HepG2 (cell line): Measurements from ENCODE around the gene KRCC1. TPM values are rescaled to one million over a fixed set of nuclear protein-coding genes. Genes with fewer than 3 reads are reported as not detected.

Source experiments
- ATAC-seq: fragments of 200-7000 bp; cut with Tn5 transposase; 3 replicates; pipeline ENCODE4 v1.9.1; 2020; ENCODE audit warnings: mild to moderate bottlenecking, moderate library complexity
- BruUV-seq: library from RNA; stranded (reverse); fragments of 400-500 nt; replicated peaks from 2 replicates; lab custom pipeline; 2021; lab: Mats Ljungman, UMichigan
- CTCF ChIA-PET: fragments of 300-600 bp; formaldehyde crosslinking; extraction: SDS; loops from one replicate; lab custom pipeline; 2021; ENCODE audit warnings: low total read pairs, inconsistent platforms, low intra/inter-chr PET ratio; lab: Yijun Ruan, JAX
- POLR2A ChIA-PET: fragments of 350-600 bp; sonication (Branson Sonifier 250); formaldehyde crosslinking; loops from one replicate; lab custom pipeline; 2020; ENCODE audit warnings: antibody characterized with exemption, inconsistent platforms; lab: Yijun Ruan, JAX
- DNase-seq: peaks from one replicate; pipeline ENCODE4 v3.0.0-alpha.2; 2015; ENCODE audit warnings: low spot score
- FAIRE-seq: peaks from 3 replicates; lab custom pipeline; 2011; peaks lifted over from hg19 to GRCh38; lab: Jason Lieb, UNC
- H2AFZ ChIP-seq: one replicate; pipeline ENCODE4 v1.6.1; 2011; ENCODE audit warnings: low read length, inconsistent platforms
- H3K27ac ChIP-seq: fragments of 300-600 bp; 3 replicates; pipeline ENCODE4 v1.8.0; 2011; ENCODE audit warnings: mixed run types, mild to moderate bottlenecking, mixed read lengths, low read length, inconsistent platforms; ENCODE audit not compliant: insufficient read depth; ENCODE audit errors: extremely low read length
- H3K27me3 ChIP-seq, 2 experiments: fragments of 200-600 bp in 1 of 2; 2 replicates in 1 of 2; 3 replicates in 1 of 2; pipeline versions ENCODE4 v1.6.0 to v1.8.0; 2011; ENCODE audit warnings: low read length in 2 of 2, mild to moderate bottlenecking in 2 of 2, moderate library complexity in 2 of 2, inconsistent platforms in 1 of 2; ENCODE audit not compliant: insufficient read depth in 2 of 2, control insufficient read depth in 1 of 2
- H3K36me3 ChIP-seq, 2 experiments: fragments of 200-600 bp in 1 of 2; replicated peaks in 1 of 2; 2 replicates in 1 of 2; 3 replicates in 1 of 2; pipeline versions ENCODE4 v1.5.1 to v1.8.0; 2011; ENCODE audit warnings: low read length in 2 of 2, inconsistent platforms in 1 of 2; ENCODE audit not compliant: insufficient read depth in 2 of 2, control insufficient read depth in 1 of 2
- H3K4me1 ChIP-seq: 2 replicates; pipeline ENCODE4 v1.5.1; 2012; ENCODE audit warnings: low read length, inconsistent platforms; ENCODE audit not compliant: insufficient read depth
- H3K4me2 ChIP-seq: 2 replicates; pipeline ENCODE4 v1.6.0; 2011; ENCODE audit warnings: low read depth, low read length, inconsistent platforms
- H3K4me3 ChIP-seq, 3 experiments: fragments of 200-600 bp in 1 of 3; sonication (generic), shearing (Covaris generic) in 1 of 3; replicated peaks in 1 of 3; 2 replicates each; pipeline ENCODE4 v1.5.1; 2011 to 2016; ENCODE audit warnings: low read length in 3 of 3, inconsistent platforms in 2 of 3, low read depth in 2 of 3, mild to moderate bottlenecking in 2 of 3, control low read depth in 1 of 3, mixed read lengths in 1 of 3; ENCODE audit not compliant: insufficient read depth in 1 of 3
- H3K79me2 ChIP-seq: one replicate; pipeline ENCODE4 v1.6.1; 2011; ENCODE audit warnings: low read length, inconsistent platforms; ENCODE audit not compliant: insufficient read depth
- H3K9ac ChIP-seq: 2 replicates; pipeline ENCODE4 v1.6.0; 2011; ENCODE audit warnings: mild to moderate bottlenecking, low read depth, low read length, inconsistent platforms; ENCODE audit not compliant: insufficient read depth
- H3K9me3 ChIP-seq: 2 replicates; pipeline ENCODE4 v1.5.1; 2012; ENCODE audit warnings: mild to moderate bottlenecking, low read length
- H4K20me1 ChIP-seq: 2 replicates; pipeline ENCODE4 v1.6.0; 2011; ENCODE audit warnings: inconsistent platforms, mild to moderate bottlenecking, low read length, moderate library complexity; ENCODE audit not compliant: insufficient read depth
- CENPBD1 ChIP-seq: sonication (generic); formaldehyde crosslinking; IDR thresholded peaks from 2 replicates; pipeline ENCODE4 v1.8.0; 2022; ENCODE audit warnings: missing genetic modification reagents, low read depth, mild to moderate bottlenecking, borderline replicate concordance
- MXD1 ChIP-seq: sonication (generic); formaldehyde crosslinking; IDR thresholded peaks from 2 replicates; pipeline ENCODE4 v1.4.0; 2020; ENCODE audit warnings: mild to moderate bottlenecking, missing genetic modification reagents
- ZBTB37 ChIP-seq: sonication (generic); formaldehyde crosslinking; IDR thresholded peaks from 2 replicates; pipeline ENCODE4 v1.4.0; 2020; ENCODE audit warnings: mild to moderate bottlenecking, missing genetic modification reagents
- ZBTB40 ChIP-seq, 2 experiments: fragments of 450-650 bp in 1 of 2; sonication (generic) in 1 of 2; formaldehyde crosslinking in 1 of 2; IDR thresholded peaks; 2 replicates each; pipeline versions ENCODE4 v1.6.1 to v1.8.0; 2016 to 2022; ENCODE audit warnings: antibody characterized with exemption in 1 of 2, mild to moderate bottlenecking in 1 of 2, missing genetic modification reagents in 1 of 2
- ZBTB7B ChIP-seq: sonication (generic); formaldehyde crosslinking; IDR thresholded peaks from 2 replicates; pipeline ENCODE4 v1.4.0; 2020; ENCODE audit warnings: missing genetic modification reagents
- ZFP36L1 ChIP-seq: sonication (generic); formaldehyde crosslinking; IDR thresholded peaks from 2 replicates; pipeline ENCODE4 v1.8.0; 2022; ENCODE audit warnings: mild to moderate bottlenecking, missing genetic modification reagents, moderate library complexity
- ZNF34 ChIP-seq: sonication (generic); formaldehyde crosslinking; IDR thresholded peaks from 2 replicates; pipeline ENCODE4 v1.4.0; 2020; ENCODE audit warnings: mild to moderate bottlenecking, missing genetic modification reagents, borderline replicate concordance
- ZNF383 ChIP-seq: sonication (generic); formaldehyde crosslinking; IDR thresholded peaks from 2 replicates; pipeline ENCODE4 v1.4.0; 2020; ENCODE audit warnings: missing genetic modification reagents, mild to moderate bottlenecking, borderline replicate concordance
- ZNF512B ChIP-seq: sonication (generic); formaldehyde crosslinking; IDR thresholded peaks from 2 replicates; pipeline ENCODE4 v1.5.1; 2020; ENCODE audit warnings: missing genetic modification reagents, mild to moderate bottlenecking, borderline replicate concordance
- in situ Hi-C: cut with HindIII; loops from 2 replicates; pipeline ENCODE4 v1.10.0; 2017; ENCODE audit warnings: low pct_unique_long_range_greater_than_20kb; ENCODE audit not compliant: extremely low pct_ligation_motif_present
- intact Hi-C: fragments of 100-400 bp; cut with micrococcal nuclease; formaldehyde crosslinking; loops from one replicate; pipeline ENCODE4 v1.10.0; 2022; ENCODE audit not compliant: unreplicated experiment
- polyA plus RNA-seq, 8 experiments: library from polyadenylated mRNA; depleted of rRNA in 3 of 8; stranded (reverse) in 7 of 8; unstranded in 1 of 8; fragments of >200 nt; fragmentation: Illumina TruSeq in 4 of 8; extraction: Trizol in 4 of 8; gene quantifications; 2 replicates each; pipeline versions ENCODE4 v1.2.1 to v1.2.3, GENCODE V29; 2011 to 2016; ENCODE audit warnings: low read depth in 4 of 8, missing spikeins in 1 of 8, mixed read lengths in 1 of 8; ENCODE audit not compliant: insufficient read depth in 1 of 8
- total RNA-seq, 5 experiments: library from RNA; depleted of rRNA; stranded (reverse); fragments of >200 nt; fragmentation: Illumina TruSeq; extraction: Trizol; gene quantifications; 2 replicates each; pipeline ENCODE4 v1.2.3, GENCODE V29; 2016; ENCODE audit warnings: low read depth in 1 of 5

KRCC1 gene
- total and polyA plus RNA-seq, 2 of the 13 experiments (the other 11 are each of a cell fraction or from before 2014, with no cell fraction given) = 6.5 to 7.7 TPM

- H3K9ac ChIP-seq = no peak overlapping the region
- H3K4me3 ChIP-seq = no peak overlapping the region
- H3K27me3 ChIP-seq = peaks cover 2 to 3% of the 10 kb centered on the region in 2 experiments; a peak in 2 of 5 replicates
- no peaks in the 10 kb centered on the region for H3K79me2 ChIP-seq
- H3K36me3 ChIP-seq = no peaks in the 10 kb centered on the region
- H2AFZ ChIP-seq = no peak overlapping the region
- no TSS peak for BruUV-seq
- H3K27ac ChIP-seq = no peak overlapping the region
- DNase-seq (no peak), FAIRE-seq (no peak), ATAC-seq (no peak)
- ChIA-PET POLR2A (no interaction called here), CTCF (no interaction called here)
- H3K4me1 ChIP-seq = no peaks in the 10 kb centered on the region
- no peak overlapping the region for H3K4me2 ChIP-seq
- no peaks in the 10 kb centered on the region for H4K20me1 ChIP-seq
- H3K9me3 ChIP-seq = no peaks in the 10 kb centered on the region
- in situ Hi-C loops = loop anchor here (25.0 kb wide), 1 partner anchor 393 kb away; the partner anchor contains the start of gene FOXI3
- intact Hi-C loops = loop anchor here (2.0 kb wide), 1 partner anchor 54 kb away; no protein-coding TSS in a partner anchor
- TF ChIP-seq ZNF512B (CRISPR knock-in tag) (no peak), ZBTB40 (IDR thresholded peaks at IDR 0.05) (no peak), ZBTB40 (CRISPR knock-in tag; IDR thresholded peaks at IDR 0.05) (no peak), ZFP36L1 (CRISPR knock-in tag) (no peak), ZBTB7B (no peak), ZNF383 (CRISPR knock-in tag) (no peak), CENPBD1 (no peak), ZNF34 (CRISPR knock-in tag) (no peak), ZBTB37 (CRISPR knock-in tag) (no peak), MXD1 (CRISPR knock-in tag) (no peak)
Measured at GRCh38 chr2:88069117-88069516, 13.5 kb upstream of the KRCC1 start.
